ENCODE results near the gene NR4A1. TPM values are rescaled to one million over a fixed set of nuclear protein-coding genes. Genes with fewer than 3 reads are reported as not detected.
A peak's percentile ranks its signal among the peaks of the same experiment; 100 is the strongest.

The NR4A1 gene
- total RNA-seq, 2 donors from 2014 or later: 17.7 to 18.4 TPM

DNA sequence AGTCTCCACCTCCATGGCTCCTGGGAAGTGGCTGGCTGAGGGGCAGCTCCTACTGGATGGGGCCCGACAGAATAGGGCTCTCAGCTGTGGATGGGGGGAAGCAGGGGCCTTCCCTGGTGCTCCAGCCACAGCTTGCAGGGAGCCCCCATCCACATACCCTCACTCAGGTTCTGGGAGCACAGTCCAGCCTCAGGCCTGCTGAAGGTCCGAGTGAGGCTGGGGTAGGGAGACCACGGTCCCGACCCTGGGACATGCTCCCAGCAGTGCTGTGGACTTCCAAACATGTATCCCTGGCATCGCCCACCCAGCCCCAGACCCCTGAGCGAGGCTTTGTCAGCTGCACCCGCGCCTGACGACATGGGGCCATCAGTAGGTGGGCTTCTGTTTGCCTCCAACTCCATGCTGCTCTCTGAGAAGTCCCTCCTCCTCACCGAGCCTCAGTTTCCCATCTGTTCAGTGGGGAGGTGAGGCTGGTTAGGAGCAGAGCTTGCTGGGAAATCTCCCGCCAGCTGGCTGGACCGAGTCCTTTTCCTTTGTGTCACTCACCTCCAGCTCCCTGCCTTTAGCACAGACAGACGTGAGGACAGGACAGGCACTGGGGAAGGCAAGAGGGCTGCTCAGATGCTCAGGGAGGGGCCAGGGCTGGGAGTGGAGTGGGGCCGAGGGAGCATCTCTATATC lies 9.4 kb downstream of the NR4A1 start:
- Mint-ChIP-seq H3K9me3 (no peaks in the 10 kb centered on the region), H3K4me3 (no peak overlapping the region), H3K4me1 (peaks cover 4% of the 10 kb centered on the region), H3K36me3 (ENCODE audit: low read depth) (peaks cover 18% of the 10 kb centered on the region), H3K27me3 (ENCODE audit: insufficient read depth) (peaks cover 13% of the 10 kb centered on the region), H3K27ac (no peak overlapping the region)
- H3K27me3 ChIP-seq (ENCODE audit: control insufficient read depth, insufficient read depth, low read length, poor library complexity, severe bottlenecking): peaks cover 5% of the 10 kb centered on the region
- no peaks in the 10 kb centered on the region for H3K4me1 ChIP-seq (ENCODE audit: control insufficient read depth, insufficient read depth, low read length)
- no peak overlapping the region for H3K9ac ChIP-seq (ENCODE audit: extremely low read depth, low read length, poor library complexity, severe bottlenecking)
- TF ChIP-seq, protein P1, sequence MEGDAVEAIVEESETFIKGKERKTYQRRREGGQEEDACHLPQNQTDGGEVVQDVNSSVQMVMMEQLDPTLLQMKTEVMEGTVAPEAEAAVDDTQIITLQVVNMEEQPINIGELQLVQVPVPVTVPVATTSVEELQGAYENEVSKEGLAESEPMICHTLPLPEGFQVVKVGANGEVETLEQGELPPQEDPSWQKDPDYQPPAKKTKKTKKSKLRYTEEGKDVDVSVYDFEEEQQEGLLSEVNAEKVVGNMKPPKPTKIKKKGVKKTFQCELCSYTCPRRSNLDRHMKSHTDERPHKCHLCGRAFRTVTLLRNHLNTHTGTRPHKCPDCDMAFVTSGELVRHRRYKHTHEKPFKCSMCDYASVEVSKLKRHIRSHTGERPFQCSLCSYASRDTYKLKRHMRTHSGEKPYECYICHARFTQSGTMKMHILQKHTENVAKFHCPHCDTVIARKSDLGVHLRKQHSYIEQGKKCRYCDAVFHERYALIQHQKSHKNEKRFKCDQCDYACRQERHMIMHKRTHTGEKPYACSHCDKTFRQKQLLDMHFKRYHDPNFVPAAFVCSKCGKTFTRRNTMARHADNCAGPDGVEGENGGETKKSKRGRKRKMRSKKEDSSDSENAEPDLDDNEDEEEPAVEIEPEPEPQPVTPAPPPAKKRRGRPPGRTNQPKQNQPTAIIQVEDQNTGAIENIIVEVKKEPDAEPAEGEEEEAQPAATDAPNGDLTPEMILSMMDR (conservative IDR thresholded peaks at IDR 0.05): no peak
- WGBS, 2 experiments (ENCODE audit: insufficient coverage in 1 of 2, insufficient read length in 1 of 2): 90 to 94% methylated on average over 13 to 14 of the region's 14 CpGs
- no peak overlapping the region for H3K4me3 ChIP-seq (ENCODE audit: low read length)
- H3K36me3 ChIP-seq (ENCODE audit: control insufficient read depth, insufficient read depth, low read length): peaks cover 15% of the 10 kb centered on the region
- no peaks in the 10 kb centered on the region for H3K9me3 ChIP-seq (ENCODE audit: control insufficient read depth, low read length)
- no peak overlapping the region for H3K27ac ChIP-seq (ENCODE audit: low read depth, low read length)
- no peak for DNase-seq

DNA sequence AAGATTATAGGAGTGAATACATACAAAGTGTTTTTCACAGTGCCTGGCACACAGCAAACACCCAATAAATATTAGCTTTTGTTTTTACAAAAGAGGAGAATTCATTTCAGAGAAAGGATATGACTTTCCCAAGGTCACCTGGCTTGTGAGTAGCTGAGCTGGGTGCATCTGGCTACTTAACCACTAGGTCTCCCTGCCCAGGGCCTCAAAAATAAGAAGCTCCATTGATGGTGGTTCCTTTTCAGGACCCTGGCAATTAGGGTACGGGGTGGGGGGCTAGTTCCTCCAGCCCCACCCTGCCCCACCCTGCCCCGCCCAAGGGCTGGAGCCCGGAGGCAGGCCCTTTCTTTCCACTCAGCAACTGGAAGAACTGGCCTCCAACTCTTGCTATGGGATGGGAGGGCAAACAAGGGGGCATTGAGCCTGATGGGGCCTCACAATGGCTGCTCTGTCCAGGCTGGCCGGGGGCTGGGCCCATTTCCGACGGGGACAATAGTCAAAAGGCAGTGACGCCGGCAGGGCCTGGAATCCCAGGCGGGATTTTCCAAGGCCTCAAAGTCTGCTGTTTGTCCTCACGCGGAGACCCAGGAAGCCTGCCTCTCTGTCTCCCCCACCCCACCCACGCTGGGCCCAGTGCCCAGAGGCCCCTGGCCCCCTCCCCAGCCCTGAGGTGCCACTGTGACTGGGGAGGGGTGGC lies 10.4 kb downstream of the NR4A1 start:
- Histone ChIP-seq H3K4me1 (ENCODE audit: control insufficient read depth, insufficient read depth, low read length) (no peaks in the 10 kb centered on the region), H3K9me3 (ENCODE audit: control insufficient read depth, low read length) (no peaks in the 10 kb centered on the region), H3K9ac (ENCODE audit: extremely low read depth, low read length, poor library complexity, severe bottlenecking) (no peak overlapping the region), H3K4me3 (ENCODE audit: low read length) (no peak overlapping the region), H3K36me3 (ENCODE audit: control insufficient read depth, insufficient read depth, low read length) (peaks cover 15% of the 10 kb centered on the region), H3K27me3 (ENCODE audit: control insufficient read depth, insufficient read depth, low read length, poor library complexity, severe bottlenecking) (peaks cover 12% of the 10 kb centered on the region), H3K27ac (ENCODE audit: low read depth, low read length) (peak overlapping the region; percentile 72)
- Mint-ChIP-seq H3K27ac (no peak overlapping the region), H3K4me3 (no peak overlapping the region), H3K4me1 (peaks cover 4% of the 10 kb centered on the region), H3K27me3 (ENCODE audit: insufficient read depth) (peaks cover 23% of the 10 kb centered on the region), H3K9me3 (no peaks in the 10 kb centered on the region), H3K36me3 (ENCODE audit: low read depth) (peaks cover 13% of the 10 kb centered on the region)
- TF ChIP-seq, protein P1 (conservative IDR thresholded peaks at IDR 0.05): no peak
- WGBS, 2 experiments (ENCODE audit: insufficient coverage in 1 of 2, insufficient read length in 1 of 2): 82 to 100% methylated on average over 1 to 12 of the region's 12 CpGs
- DNase-seq: no peak

DNA sequence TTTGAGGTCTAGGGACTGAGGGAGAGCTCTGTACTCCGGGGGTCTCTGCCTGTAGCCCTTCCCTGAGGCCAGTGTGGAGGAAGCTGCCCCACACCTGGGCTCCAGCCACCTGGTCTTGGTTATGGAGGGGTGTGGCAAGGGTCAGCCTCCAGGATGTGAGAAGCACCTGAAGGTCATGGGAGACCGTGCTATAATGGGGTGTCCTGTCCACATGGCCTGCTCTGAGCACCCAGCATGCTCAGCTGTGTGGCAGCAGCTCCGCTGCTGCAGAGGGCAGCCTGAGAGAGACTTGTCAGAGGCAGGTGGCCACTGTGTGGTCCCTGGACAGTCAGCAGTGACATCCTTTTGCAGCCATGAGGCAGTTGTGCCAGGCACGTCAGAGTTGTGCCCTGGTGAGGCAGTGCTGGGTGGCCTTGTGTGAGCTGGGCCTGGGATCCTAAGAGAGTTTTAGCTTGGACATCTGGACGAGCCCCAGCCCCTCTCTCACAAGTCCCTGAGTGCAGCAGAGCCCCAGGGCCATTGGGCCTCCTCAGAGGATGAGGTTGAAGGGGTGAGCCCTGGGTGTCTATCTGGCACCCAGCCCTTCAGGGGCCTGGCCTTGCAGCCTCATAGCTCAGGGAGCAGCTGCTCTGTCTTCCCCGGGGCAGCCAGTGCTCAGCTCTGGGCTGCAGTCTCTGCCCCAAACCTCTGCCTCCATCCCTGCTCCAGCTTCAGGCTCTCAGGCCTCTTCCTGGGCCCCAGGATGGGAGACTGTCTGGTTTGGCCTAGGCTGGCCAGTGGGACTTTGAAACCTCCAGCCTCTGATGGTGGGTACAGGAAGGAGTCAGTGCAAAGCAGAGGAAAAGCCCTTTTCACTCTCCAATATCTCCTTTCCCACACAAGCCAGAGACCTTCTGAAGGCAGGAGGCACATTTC lies 11.2 kb downstream of the NR4A1 start:
- Mint-ChIP-seq H3K27ac (no peak overlapping the region), H3K27me3 (ENCODE audit: insufficient read depth) (peaks cover 30% of the 10 kb centered on the region), H3K9me3 (no peaks in the 10 kb centered on the region), H3K36me3 (ENCODE audit: low read depth) (peaks cover 7% of the 10 kb centered on the region), H3K4me1 (peaks cover 4% of the 10 kb centered on the region), H3K4me3 (no peak overlapping the region)
- Histone ChIP-seq H3K36me3 (ENCODE audit: control insufficient read depth, insufficient read depth, low read length) (peaks cover 6% of the 10 kb centered on the region), H3K9me3 (ENCODE audit: control insufficient read depth, low read length) (no peaks in the 10 kb centered on the region), H3K27ac (ENCODE audit: low read depth, low read length) (peak overlapping the region; percentile 72), H3K4me1 (ENCODE audit: control insufficient read depth, insufficient read depth, low read length) (no peaks in the 10 kb centered on the region), H3K4me3 (ENCODE audit: low read length) (no peak overlapping the region), H3K27me3 (ENCODE audit: control insufficient read depth, insufficient read depth, low read length, poor library complexity, severe bottlenecking) (peaks cover 19% of the 10 kb centered on the region), H3K9ac (ENCODE audit: extremely low read depth, low read length, poor library complexity, severe bottlenecking) (no peak overlapping the region)
- DNase-seq: no peak
- TF ChIP-seq, protein P1 (conservative IDR thresholded peaks at IDR 0.05): no peak
- WGBS, 2 experiments (ENCODE audit: insufficient coverage in 1 of 2, insufficient read length in 1 of 2): 84 to 85% methylated on average over 4 to 6 of the region's 6 CpGs

Data from endodermal cell (in vitro differentiated cells).